Right lobe of liver (tissue), 4 donors: Measurements from ENCODE around the gene WDR45B.

Experiments
- CTCF ChIP-seq, 4 donors: fragments of 200-600 bp in 3 of 4; fragments of 450-650 bp in 1 of 4; IDR thresholded peaks; one replicate each; pipeline versions ENCODE4 v1.5.1 to v1.8.0; 2016 to 2022; ENCODE audit warnings: antibody characterized with exemption in 4 of 4, mild to moderate bottlenecking in 2 of 4
- POLR2A ChIP-seq: fragments of 450-650 bp; IDR thresholded peaks from one replicate; pipeline ENCODE4 v1.6.1; 2017; ENCODE audit warnings: antibody characterized with exemption, mild to moderate bottlenecking
- donor health status: DM: no; HTN: no; CAD: no.
- donor health status: DM: no; HTN: no; CAD: no.
- donor health status: DM: no; HTN: yes; CAD: no.

- no peak for TF ChIP-seq CTCF (IDR thresholded peaks at IDR 0.05)
- TF ChIP-seq POLR2A: no peak
Measured at GRCh38 chr17:82663381-82664275, 15.4 kb upstream of the WDR45B start.
